GM19035 (cell line): Measurements from ENCODE around the gene NOSTRIN.
"Not testable (repeated sequence)": the region's sequence is repeated elsewhere in the genome, so short reads cannot be mapped to it uniquely, and the experiment has no call there.

Source experiments
- ATAC-seq: cut with Tn5 transposase; IDR thresholded peaks from one replicate; pipeline ENCODE4 v1.9.1; 2021; ENCODE audit not compliant: unreplicated experiment

Gene NOSTRIN

GRCh38 chr2:168801961-168802858 is at the start of gene NOSTRIN:
Gene NOSTRIN, plus strand, starts transcription at chr2:168802637. Its CDS starts 10 bp downstream, at chr2:168802647.
- ATAC-seq: no peak

GRCh38 chr2:168753765-168754329 is 48.6 kb upstream of the NOSTRIN start:
- no peak for ATAC-seq

- ATAC-seq: no peak
Measured at GRCh38 chr2:168757223-168757622, 45.2 kb upstream of the NOSTRIN start.

GRCh38 chr2:168758970-168759820 is 43.2 kb upstream of the NOSTRIN start:
- ATAC-seq: peak; percentile 74

GRCh38 chr2:168765401-168765800 is 37.0 kb upstream of the NOSTRIN start:
- no peak for ATAC-seq

- ATAC-seq: no peak
Measured at GRCh38 chr2:168766600-168766999, 35.8 kb upstream of the NOSTRIN start.

GRCh38 chr2:168767258-168767657 is 35.2 kb upstream of the NOSTRIN start:
- no peak for ATAC-seq

GRCh38 chr2:168768357-168768756 is 34.1 kb upstream of the NOSTRIN start:
- not testable (repeated sequence) for ATAC-seq

- ATAC-seq: no peak
Measured at GRCh38 chr2:168770796-168771195, 31.6 kb upstream of the NOSTRIN start.

GRCh38 chr2:168772704-168773103 is 29.7 kb upstream of the NOSTRIN start:
- no peak for ATAC-seq

- no peak for ATAC-seq
Measured at GRCh38 chr2:168773128-168773527, 29.3 kb upstream of the NOSTRIN start.

GRCh38 chr2:168773719-168774521 is 28.5 kb upstream of the NOSTRIN start:
- peak; percentile 64 for ATAC-seq

GRCh38 chr2:168775837-168776236 is 26.6 kb upstream of the NOSTRIN start:
- no peak for ATAC-seq

- ATAC-seq: no peak
Measured at GRCh38 chr2:168780669-168781071, 21.8 kb upstream of the NOSTRIN start.

- ATAC-seq: no peak
Measured at GRCh38 chr2:168781191-168781817, 21.1 kb upstream of the NOSTRIN start.

GRCh38 chr2:168782271-168782670 is 20.2 kb upstream of the NOSTRIN start:
- ATAC-seq: no peak

- no peak for ATAC-seq
Measured at GRCh38 chr2:168784993-168785392, 17.4 kb upstream of the NOSTRIN start.

GRCh38 chr2:168787098-168787781 is 15.2 kb upstream of the NOSTRIN start:
- ATAC-seq: no peak

GRCh38 chr2:168787782-168788376 is 14.6 kb upstream of the NOSTRIN start:
- ATAC-seq: no peak
